ENCODE data around the gene MORN1.
"Not testable (repeated sequence)": the region's sequence is repeated elsewhere in the genome, so short reads cannot be mapped to it uniquely, and the experiment has no call there.

The MORN1 gene

GRCh38 chr1:2300851-2301606 is 90.3 kb downstream of the MORN1 start:
- in situ Hi-C loops (cut with MboI; ENCODE audit: low pct_unique_long_range_greater_than_20kb, low sequenced_read_pairs, unreplicated experiment), result no loop called here
- TF ChIP-seq CTCF (IDR thresholded peaks at IDR 0.05; ENCODE audit: extremely low read depth, insufficient read depth, missing control alignments), result no peak
- DNase-seq (ENCODE audit: low spot score), result peak; percentile 83

GRCh38 chr1:2300004-2300771 is 91.2 kb downstream of the MORN1 start:
- peak; percentile 93 for DNase-seq (ENCODE audit: low spot score)
- TF ChIP-seq CTCF (IDR thresholded peaks at IDR 0.05; ENCODE audit: extremely low read depth, insufficient read depth, missing control alignments), result no peak
- in situ Hi-C loops (cut with MboI; ENCODE audit: low pct_unique_long_range_greater_than_20kb, low sequenced_read_pairs, unreplicated experiment), result no loop called here

GRCh38 chr1:2299131-2299627 is 92.2 kb downstream of the MORN1 start:
- in situ Hi-C loops (cut with MboI; ENCODE audit: low pct_unique_long_range_greater_than_20kb, low sequenced_read_pairs, unreplicated experiment), result no loop called here
- DNase-seq (ENCODE audit: low spot score), result no peak
- TF ChIP-seq CTCF (IDR thresholded peaks at IDR 0.05; ENCODE audit: extremely low read depth, insufficient read depth, missing control alignments), result no peak

GRCh38 chr1:2298685-2299084 is 92.7 kb downstream of the MORN1 start:
- TF ChIP-seq CTCF (IDR thresholded peaks at IDR 0.05; ENCODE audit: extremely low read depth, insufficient read depth, missing control alignments), result no peak
- in situ Hi-C loops (cut with MboI; ENCODE audit: low pct_unique_long_range_greater_than_20kb, low sequenced_read_pairs, unreplicated experiment), result no loop called here
- no peak for DNase-seq (ENCODE audit: low spot score)

GRCh38 chr1:2297246-2298011 is 93.9 kb downstream of the MORN1 start:
- in situ Hi-C loops (cut with MboI; ENCODE audit: low pct_unique_long_range_greater_than_20kb, low sequenced_read_pairs, unreplicated experiment), result no loop called here
- TF ChIP-seq CTCF (IDR thresholded peaks at IDR 0.05; ENCODE audit: extremely low read depth, insufficient read depth, missing control alignments), result no peak
- DNase-seq (ENCODE audit: low spot score), result no peak

- no peak for TF ChIP-seq CTCF (IDR thresholded peaks at IDR 0.05; ENCODE audit: extremely low read depth, insufficient read depth, missing control alignments)
- no peak for DNase-seq (ENCODE audit: low spot score)
- in situ Hi-C loops (cut with MboI; ENCODE audit: low pct_unique_long_range_greater_than_20kb, low sequenced_read_pairs, unreplicated experiment), result no loop called here
Measured at GRCh38 chr1:2296614-2297013, 94.7 kb downstream of the MORN1 start.

GRCh38 chr1:2296211-2296610 is 95.1 kb downstream of the MORN1 start:
- in situ Hi-C loops (cut with MboI; ENCODE audit: low pct_unique_long_range_greater_than_20kb, low sequenced_read_pairs, unreplicated experiment); DNase-seq (ENCODE audit: low spot score): not testable (repeated sequence)
